B cell (primary cell): ENCODE data around the gene NCOA5. TPM values are rescaled to one million over a fixed set of nuclear protein-coding genes. Genes with fewer than 3 reads are reported as not detected.

Experiments used
- ATAC-seq: fragments of 200-7000 bp; cut with Tn5 transposase; one replicate; pipeline ENCODE4 v1.10.0; 2021; ENCODE audit warnings: low read depth, mild to moderate bottlenecking, moderate number of reproducible peaks, moderate library complexity
- CTCF ChIA-PET: fragments of 350-600 bp; sonication (Branson Sonifier 250); formaldehyde crosslinking; loops from one replicate; lab custom pipeline; 2021; ENCODE audit warnings: antibody characterized with exemption, inconsistent platforms; lab: Charles Lee
- POLR2A ChIA-PET: fragments of 350-600 bp; sonication (Branson Sonifier 250); formaldehyde crosslinking; loops from one replicate; lab custom pipeline; 2021; ENCODE audit warnings: antibody characterized with exemption; lab: Charles Lee
- DNase-seq: peaks from one replicate; pipeline ENCODE4 v3.0.0; 2013
- H2AFZ ChIP-seq: 2 replicates; pipeline ENCODE4 v1.6.1; 2012; ENCODE audit warnings: mild to moderate bottlenecking, low read depth, low read length; ENCODE audit not compliant: insufficient read depth, poor library complexity, severe bottlenecking
- H3K27ac ChIP-seq, 2 donors: 1 replicate in 1 of 2; 2 replicates in 1 of 2; pipeline ENCODE4 v1.5.1; 2012 to 2013; ENCODE audit warnings: low read length in 2 of 2, mild to moderate bottlenecking in 2 of 2, moderate library complexity in 1 of 2
- H3K27me3 ChIP-seq, 4 experiments: fragments of 200-600 bp in 1 of 4; sonication (generic) in 1 of 4; replicated peaks in 1 of 4; 1 replicate in 2 of 4; 2 replicates in 2 of 4; pipeline versions ENCODE4 v1.6.1 to v1.7.0; 2013 to 2016; ENCODE audit warnings: low read length in 3 of 4, mild to moderate bottlenecking in 2 of 4, mixed read lengths in 1 of 4, moderate library complexity in 1 of 4; ENCODE audit not compliant: insufficient read depth in 4 of 4, control insufficient read depth in 3 of 4; ENCODE audit errors: control extremely low read depth in 1 of 4
- H3K36me3 ChIP-seq, 2 experiments: replicated peaks in 1 of 2; 1 replicate in 1 of 2; 2 replicates in 1 of 2; pipeline versions ENCODE4 v1.6.1 to v1.7.1; 2013; ENCODE audit warnings: low read length in 1 of 2; ENCODE audit not compliant: insufficient read depth in 2 of 2, control insufficient read depth in 1 of 2; ENCODE audit errors: control extremely low read depth in 1 of 2, extremely low read depth in 1 of 2
- H3K4me1 ChIP-seq, 2 donors: fragments of 200-600 bp in 1 of 2; sonication (generic) in 1 of 2; 1 replicate in 1 of 2; 2 replicates in 1 of 2; pipeline versions ENCODE4 v1.5.1 to v1.6.1; 2013 to 2017; ENCODE audit warnings: low read length in 2 of 2; ENCODE audit not compliant: control insufficient read depth in 2 of 2, insufficient read depth in 2 of 2
- H3K4me2 ChIP-seq: replicated peaks from 2 replicates; pipeline ENCODE3; 2012; ENCODE audit warnings: mild to moderate bottlenecking, low read depth, low read length; ENCODE audit not compliant: poor library complexity, severe bottlenecking
- H3K4me3 ChIP-seq, 5 experiments: fragments of 200-600 bp in 1 of 5; sonication (generic) in 1 of 5; 1 replicate in 3 of 5; 2 replicates in 2 of 5; pipeline versions ENCODE4 v1.5.1 to v1.7.0; 2011 to 2016; ENCODE audit warnings: low read length in 4 of 5, mild to moderate bottlenecking in 4 of 5, low read depth in 2 of 5, control low read depth in 1 of 5, moderate library complexity in 1 of 5; ENCODE audit not compliant: insufficient read depth in 1 of 5; ENCODE audit errors: control extremely low read depth in 1 of 5, extremely low read depth in 1 of 5
- H3K79me2 ChIP-seq: fragments of 200-600 bp; sonication (generic); one replicate; pipeline ENCODE4 v1.6.0; 2016; ENCODE audit warnings: low read length; ENCODE audit not compliant: control insufficient read depth, insufficient read depth
- H3K9ac ChIP-seq: fragments of 200-600 bp; sonication (generic); 2 replicates; pipeline ENCODE4 v1.6.1; 2017; ENCODE audit warnings: mild to moderate bottlenecking, low read length, moderate library complexity
- H3K9me3 ChIP-seq, 3 donors: one replicate each; pipeline versions ENCODE4 v1.6.1 to v1.7.1; 2013; ENCODE audit warnings: low read length in 2 of 3; ENCODE audit not compliant: control insufficient read depth in 2 of 3, insufficient read depth in 1 of 3; ENCODE audit errors: control extremely low read depth in 1 of 3
- H4K20me1 ChIP-seq: 2 replicates; pipeline ENCODE4 v1.6.0; 2012; ENCODE audit warnings: mild to moderate bottlenecking, low read length; ENCODE audit not compliant: insufficient read depth, control insufficient read depth, poor library complexity, severe bottlenecking
- H3K27ac Mint-ChIP-seq: one replicate; pipeline ENCODE4 v1.8.0; 2021; ENCODE audit warnings: mixed read lengths
- H3K27me3 Mint-ChIP-seq: one replicate; pipeline ENCODE4 v1.8.0; 2021; ENCODE audit warnings: mixed read lengths
- H3K4me1 Mint-ChIP-seq: one replicate; pipeline ENCODE4 v1.8.0; 2021; ENCODE audit warnings: mixed read lengths
- H3K4me3 Mint-ChIP-seq: one replicate; pipeline ENCODE4 v1.8.0; 2021; ENCODE audit warnings: mixed read lengths
- H3K9me3 Mint-ChIP-seq: one replicate; pipeline ENCODE4 v1.8.0; 2022; ENCODE audit warnings: mixed read lengths; ENCODE audit not compliant: insufficient read depth
- EZH2 ChIP-seq: IDR thresholded peaks from 2 replicates; pipeline ENCODE4 v1.6.1; 2012; ENCODE audit warnings: borderline replicate concordance, low read depth, mild to moderate bottlenecking, moderate library complexity, low read length; ENCODE audit not compliant: insufficient read depth, poor library complexity, severe bottlenecking
- WGBS: methylation state at CpG from one replicate; pipeline ENCODE4 v1.1.5; 2013; ENCODE audit warnings: missing lambda C conversion rate; ENCODE audit not compliant: insufficient coverage; 5-methylcytosine and 5-hydroxymethylcytosine counted together
- intact Hi-C: fragments of 100-400 bp; cut with micrococcal nuclease; formaldehyde crosslinking; loops from one replicate; pipeline ENCODE4 v1.10.0; 2022
- polyA plus RNA-seq: library from polyadenylated mRNA; depleted of rRNA; stranded (reverse); fragments of >200 nt; gene quantifications from 2 replicates; pipeline ENCODE4 v1.2.3, GENCODE V29; 2012
- total RNA-seq, 2 donors: library from RNA; stranded (reverse); fragments of 120-200 nt in 1 of 2; gene quantifications; 1 replicate in 1 of 2; 2 replicates in 1 of 2; pipeline versions ENCODE4 v1.2.3 to v1.2.4, GENCODE V29; 2013 to 2022
- TF ChIP-seq, protein P1 (sequence below): fragments of 200-600 bp; IDR thresholded peaks from one replicate; pipeline ENCODE4 v1.8.0; 2022; ENCODE audit warnings: antibody characterized with exemption, mild to moderate bottlenecking

NCOA5 gene
- total and polyA plus RNA-seq, 2 donors (not counting 1 experiment from before 2014, with no cell fraction given), result 26.0 to 41.6 TPM

GRCh38 chr20:46099491-46100287 lies 9.9 kb upstream of the NCOA5 start:
- peaks cover 4% of the 10 kb centered on the region for H3K27me3 Mint-ChIP-seq
- WGBS, result 27% methylated on average over 47 of the region's 48 CpGs
- Histone ChIP-seq H3K27me3 (no peaks in the 10 kb centered on the region), H3K4me3 (peak overlapping the region in 4 of 5 experiments; percentile 14 to 49 (median 32)), H3K4me1 (peaks cover 8 to 12% of the 10 kb centered on the region in 2 donors), H2AFZ (peak overlapping the region; percentile 72), H3K36me3 (no peaks in the 10 kb centered on the region), H4K20me1 (no peaks in the 10 kb centered on the region), H3K4me2 (peak overlapping the region; percentile 77), H3K27ac (no peak overlapping the region), H3K79me2 (peaks cover 4% of the 10 kb centered on the region), H3K9ac (peak overlapping the region; percentile 46), H3K9me3 (no peaks in the 10 kb centered on the region)
- POLR2A ChIA-PET, result interaction anchor here (1.0 to 1.2 kb wide), 2 partner anchors 30 to 33 kb away, joined by 3 to 6 read pairs; no protein-coding TSS in a partner anchor
- H3K9me3 Mint-ChIP-seq, result no peaks in the 10 kb centered on the region
- TF ChIP-seq EZH2, result no peak
- TF ChIP-seq, protein P1, sequence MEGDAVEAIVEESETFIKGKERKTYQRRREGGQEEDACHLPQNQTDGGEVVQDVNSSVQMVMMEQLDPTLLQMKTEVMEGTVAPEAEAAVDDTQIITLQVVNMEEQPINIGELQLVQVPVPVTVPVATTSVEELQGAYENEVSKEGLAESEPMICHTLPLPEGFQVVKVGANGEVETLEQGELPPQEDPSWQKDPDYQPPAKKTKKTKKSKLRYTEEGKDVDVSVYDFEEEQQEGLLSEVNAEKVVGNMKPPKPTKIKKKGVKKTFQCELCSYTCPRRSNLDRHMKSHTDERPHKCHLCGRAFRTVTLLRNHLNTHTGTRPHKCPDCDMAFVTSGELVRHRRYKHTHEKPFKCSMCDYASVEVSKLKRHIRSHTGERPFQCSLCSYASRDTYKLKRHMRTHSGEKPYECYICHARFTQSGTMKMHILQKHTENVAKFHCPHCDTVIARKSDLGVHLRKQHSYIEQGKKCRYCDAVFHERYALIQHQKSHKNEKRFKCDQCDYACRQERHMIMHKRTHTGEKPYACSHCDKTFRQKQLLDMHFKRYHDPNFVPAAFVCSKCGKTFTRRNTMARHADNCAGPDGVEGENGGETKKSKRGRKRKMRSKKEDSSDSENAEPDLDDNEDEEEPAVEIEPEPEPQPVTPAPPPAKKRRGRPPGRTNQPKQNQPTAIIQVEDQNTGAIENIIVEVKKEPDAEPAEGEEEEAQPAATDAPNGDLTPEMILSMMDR, result peak; percentile 45
- ATAC-seq (peak; percentile 99), DNase-seq (peak; percentile 86)
- intact Hi-C loops, result loop anchor here (1.0 to 2.0 kb wide), 5 partner anchors 9 to 75 kb away; partner anchors contain the start of gene CD40
- H3K27ac Mint-ChIP-seq, result peak overlapping the region; percentile 56
- peak overlapping the region; percentile 79 for H3K4me3 Mint-ChIP-seq
- CTCF ChIA-PET, result interaction anchor here (0.6 to 6.1 kb wide), 20 partner anchors 8 to 635 kb away, joined by 3 to 65 read pairs (median 4); partner anchors contain the start of gene ELMO2
- H3K4me1 Mint-ChIP-seq, result peaks cover 15% of the 10 kb centered on the region

DNA sequence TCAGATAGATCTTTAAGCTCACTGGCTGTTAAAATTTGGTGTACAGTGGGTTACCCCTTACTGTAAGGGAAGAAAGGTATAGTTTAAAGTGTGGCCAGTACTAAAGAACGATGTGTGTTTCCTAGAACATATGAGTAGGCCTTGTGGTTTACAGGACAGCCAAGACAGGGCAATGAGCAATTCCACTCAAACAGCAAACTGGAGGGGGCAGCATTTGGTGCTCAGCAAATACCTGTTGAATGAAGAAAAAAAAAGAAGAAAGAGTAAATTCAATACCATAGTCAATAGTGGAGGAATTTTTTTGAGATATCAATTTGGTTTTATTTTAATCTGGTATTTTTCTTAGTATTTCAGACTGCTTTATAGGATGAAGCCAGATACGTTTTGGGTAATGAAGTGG lies 3.8 kb upstream of the NCOA5 start:
- ChIA-PET POLR2A (no interaction called here), CTCF (no interaction called here)
- peaks cover 9% of the 10 kb centered on the region for H3K79me2 ChIP-seq
- Mint-ChIP-seq H3K27me3 (no peaks in the 10 kb centered on the region), H3K27ac (no peak overlapping the region), H3K4me3 (no peak overlapping the region), H3K4me1 (peaks cover 13% of the 10 kb centered on the region), H3K9me3 (no peaks in the 10 kb centered on the region)
- DNase-seq, result no peak
- H2AFZ ChIP-seq, result no peak overlapping the region
- H3K4me3 ChIP-seq, result no peak overlapping the region
- H4K20me1 ChIP-seq, result peaks cover 10% of the 10 kb centered on the region
- ATAC-seq, result no peak
- no peak for TF ChIP-seq EZH2
- TF ChIP-seq, protein P1, result no peak
- no peak overlapping the region for H3K27ac ChIP-seq
- no peaks in the 10 kb centered on the region for H3K27me3 ChIP-seq
- peaks cover 0 to 3% (median 0%) of the 10 kb centered on the region in 3 donors for H3K9me3 ChIP-seq
- intact Hi-C loops, result no loop called here
- no peaks in the 10 kb centered on the region for H3K36me3 ChIP-seq
- no peak overlapping the region for H3K4me2 ChIP-seq
- H3K4me1 ChIP-seq, result peaks cover 8 to 12% of the 10 kb centered on the region in 2 donors
- WGBS, result 60% methylated on average over 2 of the region's 2 CpGs
- no peak overlapping the region for H3K9ac ChIP-seq
